GM21447 (cell line): Measurements from ENCODE around the gene CDKN1B.

ENCODE experiments used
- ATAC-seq: cut with Tn5 transposase; IDR thresholded peaks from one replicate; pipeline ENCODE4 v1.9.1; 2021; ENCODE audit not compliant: unreplicated experiment

CDKN1B gene

DNA sequence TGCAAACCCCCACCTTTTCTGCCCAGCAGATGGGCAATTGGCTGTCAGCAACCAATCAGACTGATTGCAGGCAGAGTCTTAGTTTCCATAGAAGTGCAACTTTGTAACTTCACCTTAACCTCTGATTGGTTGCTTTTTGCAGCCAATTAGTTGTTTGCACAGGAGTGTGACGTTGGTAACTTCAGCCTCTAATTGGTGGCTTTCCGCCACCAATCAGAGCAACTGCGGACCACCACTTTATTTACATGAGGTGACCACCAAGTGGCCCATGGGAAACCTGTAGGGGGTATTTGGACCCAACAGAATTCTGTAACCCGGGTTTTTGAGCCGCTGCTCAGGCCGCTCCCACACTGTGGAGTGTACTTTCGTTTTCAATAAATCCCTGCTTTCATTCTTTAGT is 32.3 kb downstream of the CDKN1B start:
- ATAC-seq: no peak

DNA sequence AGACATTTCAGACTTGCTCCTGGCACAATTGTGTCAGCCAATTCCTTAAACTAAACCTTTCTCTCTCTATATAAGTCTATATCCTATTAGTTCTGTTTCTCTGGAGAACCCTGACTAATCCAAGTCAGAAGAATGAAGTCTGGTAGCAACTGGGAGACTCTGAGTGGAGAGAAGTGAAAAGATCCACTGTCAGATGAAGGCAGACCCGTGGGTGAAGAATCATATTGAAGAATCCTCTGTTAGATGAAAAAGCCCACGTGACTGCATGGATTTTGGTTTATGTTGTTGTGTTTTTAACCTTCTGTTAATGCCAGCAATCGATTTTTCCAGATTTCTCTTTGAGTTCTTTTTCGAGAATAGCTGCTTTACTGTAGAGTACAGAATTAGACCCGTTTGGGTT is 38.8 kb downstream of the CDKN1B start:
- no peak for ATAC-seq

DNA sequence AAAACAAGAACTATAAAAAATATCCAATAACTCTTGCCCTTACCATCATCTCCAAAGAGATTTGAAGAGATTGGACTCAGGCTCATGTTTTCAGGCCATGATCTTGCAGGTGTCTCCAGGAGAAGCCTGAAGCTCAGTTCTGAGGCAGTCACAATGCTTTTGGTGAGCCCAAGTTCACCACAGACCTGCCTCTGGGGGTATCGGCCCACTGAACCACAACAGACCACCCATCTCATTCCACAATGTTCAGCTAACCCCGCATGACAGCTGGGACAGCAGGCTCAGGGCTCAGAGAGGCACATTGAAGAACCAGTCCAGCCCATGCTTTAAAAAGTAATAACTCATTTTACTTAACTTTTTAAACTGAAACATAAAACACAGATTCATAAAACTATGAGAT is 40.0 kb downstream of the CDKN1B start:
- ATAC-seq: no peak

DNA sequence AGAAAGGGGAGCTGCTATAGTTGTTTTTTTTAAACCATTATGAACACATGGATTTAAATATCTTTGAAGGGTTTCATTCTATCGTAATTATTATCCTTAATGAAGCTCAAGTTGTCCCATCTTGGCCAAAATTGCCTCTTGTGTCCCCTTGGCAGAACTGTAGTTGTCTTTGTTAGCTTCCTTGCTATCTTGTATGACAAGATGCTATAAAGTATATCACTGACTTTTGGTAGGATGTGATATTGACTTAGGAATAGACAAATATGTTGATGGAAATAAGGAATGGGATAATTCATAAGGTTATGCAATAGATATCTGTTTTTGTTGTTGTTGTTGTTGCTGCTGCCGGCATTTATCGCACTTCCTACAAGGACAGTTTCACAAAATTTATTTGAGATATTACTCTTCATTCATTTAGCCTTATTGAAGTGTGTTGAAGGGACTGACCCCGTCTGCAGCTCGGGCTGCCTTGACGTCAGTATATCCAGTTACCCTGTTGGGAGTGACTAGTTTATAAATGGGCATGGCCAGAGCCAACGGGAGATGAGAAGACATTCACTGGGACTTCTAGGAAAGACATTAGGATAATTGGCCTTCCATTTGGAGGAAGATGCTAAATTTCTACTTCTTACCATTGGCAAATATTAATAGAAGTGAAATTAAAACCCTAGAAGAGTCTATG is 42.2 kb downstream of the CDKN1B start:
- ATAC-seq: no peak

DNA sequence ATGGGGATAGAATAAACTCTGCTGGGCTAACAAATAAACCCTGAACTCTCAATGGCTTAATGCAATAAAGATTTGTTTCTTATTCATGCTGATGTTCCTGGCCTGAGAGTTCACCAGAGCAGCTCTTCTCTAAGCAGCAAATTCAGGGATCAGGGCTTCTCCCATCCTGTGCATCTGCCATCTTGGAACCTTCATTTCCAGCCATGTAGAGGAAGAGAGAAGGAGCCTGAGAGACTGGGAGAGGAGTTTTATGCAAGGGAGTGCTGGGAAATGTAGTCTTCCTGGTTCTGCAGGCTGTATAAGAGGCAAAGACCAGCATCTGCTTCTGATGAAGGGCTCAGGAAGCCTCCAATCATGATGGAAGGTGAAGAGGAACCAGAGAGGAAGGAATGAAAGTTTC is 47.7 kb downstream of the CDKN1B start:
- no peak for ATAC-seq

DNA sequence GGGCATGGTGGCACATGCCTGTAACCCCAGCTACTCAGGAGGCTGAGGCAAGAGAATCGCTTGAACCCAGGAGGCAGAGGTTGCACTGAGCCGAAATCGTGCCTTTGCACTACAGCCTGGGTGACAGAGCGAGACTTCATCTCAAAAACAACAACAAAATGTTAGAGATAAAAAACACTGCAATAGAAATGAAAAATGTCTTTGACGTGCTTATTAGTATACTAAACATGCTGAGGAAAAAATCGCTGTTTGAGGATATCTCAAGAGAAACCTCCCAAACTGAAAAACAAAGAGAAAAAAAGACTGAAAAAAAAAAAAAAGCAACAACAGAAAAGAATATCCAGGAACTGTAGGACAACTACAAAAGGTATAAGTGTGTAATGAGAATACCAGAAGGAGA is 53.1 kb downstream of the CDKN1B start:
- ATAC-seq: no peak
